Testis (tissue), 2 donors: ENCODE data around the gene GNGT2.

Experiments
- CTCF ChIP-seq, 3 experiments: fragments of 450-650 bp in 2 of 3; fragments of 200-600 bp in 1 of 3; sonication (generic) in 1 of 3; IDR thresholded peaks; one replicate each; pipeline ENCODE4 v1.5.1; 2016 to 2019; ENCODE audit warnings: antibody characterized with exemption in 3 of 3, mild to moderate bottlenecking in 2 of 3, moderate library complexity in 1 of 3
- POLR2A ChIP-seq: fragments of 450-650 bp; IDR thresholded peaks from one replicate; pipeline ENCODE4 v1.6.1; 2017; ENCODE audit warnings: antibody characterized with exemption, mild to moderate bottlenecking, moderate library complexity

DNA sequence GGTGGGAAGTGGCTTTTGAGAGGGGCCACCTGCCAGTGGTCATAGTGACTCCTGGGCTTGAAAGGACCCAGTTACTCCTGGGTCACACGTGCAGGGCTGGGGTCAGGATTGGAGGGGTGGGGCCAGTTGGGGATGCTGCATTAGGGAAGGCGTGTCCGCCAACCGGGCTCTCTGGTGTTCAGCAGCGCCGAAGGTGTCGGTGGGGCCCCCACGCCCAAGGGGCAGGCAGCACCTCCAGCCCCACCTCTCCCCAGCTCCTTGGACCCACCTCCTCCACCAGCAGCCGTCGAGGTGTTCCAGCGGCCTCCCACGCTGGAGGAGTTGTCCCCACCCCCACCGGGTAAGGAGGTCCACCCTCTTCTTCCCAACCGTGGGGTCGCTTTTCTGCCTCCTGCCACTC is 9.6 kb upstream of the GNGT2 start:
- TF ChIP-seq CTCF (IDR thresholded peaks at IDR 0.05) = no peak
- no peak for TF ChIP-seq POLR2A
